ENCODE measurements around the gene IQCK.

IQCK gene

GRCh38 chr16:19892902-19893301 is 174.8 kb downstream of the IQCK start:
- Histone ChIP-seq H3K9me2 (replicated peaks; ENCODE audit: insufficient read depth, low read length) (no peaks in the 10 kb centered on the region), H2AFZ (ENCODE audit: low read depth, low read length, severe bottlenecking) (no peak overlapping the region), H3K4me2 (ENCODE audit: low read depth, low read length, poor library complexity, severe bottlenecking) (no peak overlapping the region), H3K9me3 (ENCODE audit: insufficient read depth, low read length) (no peaks in the 10 kb centered on the region), H3K27ac (ENCODE audit: low read depth, low read length) (no peak overlapping the region), H3F3A (ENCODE audit: insufficient read depth) (no peaks in the 10 kb centered on the region), H3K4me3 (ENCODE audit: insufficient read depth, low read length, poor library complexity, severe bottlenecking) (no peak overlapping the region), H3K79me2 (ENCODE audit: insufficient read depth, low read length) (no peaks in the 10 kb centered on the region), H3K9ac (ENCODE audit: low read length) (no peak overlapping the region), H4K20me1 (ENCODE audit: low read depth, low read length) (no peaks in the 10 kb centered on the region), H3K36me3 (ENCODE audit: low read length) (no peaks in the 10 kb centered on the region), H3K27me3 (ENCODE audit: low read length) (no peaks in the 10 kb centered on the region)
- TF ChIP-seq EZH2phosphoT487 (conservative IDR thresholded peaks at IDR 0.05; ENCODE audit: low read length): no peak
- TF ChIP-seq CTCF (IDR thresholded peaks at IDR 0.05; ENCODE audit: insufficient read depth, low read length, poor library complexity, severe bottlenecking): no peak

- no peaks in the 10 kb centered on the region for H4K20me1 ChIP-seq (ENCODE audit: low read depth, low read length)
- no peaks in the 10 kb centered on the region for H3K36me3 ChIP-seq (ENCODE audit: low read length)
- H3K9me3 ChIP-seq (ENCODE audit: insufficient read depth, low read length): no peaks in the 10 kb centered on the region
- H3K79me2 ChIP-seq (ENCODE audit: insufficient read depth, low read length): no peaks in the 10 kb centered on the region
- no peaks in the 10 kb centered on the region for H3K27me3 ChIP-seq (ENCODE audit: low read length)
- H3K4me3 ChIP-seq (ENCODE audit: insufficient read depth, low read length, poor library complexity, severe bottlenecking): no peak overlapping the region
- no peaks in the 10 kb centered on the region for H3F3A ChIP-seq (ENCODE audit: insufficient read depth)
- H2AFZ ChIP-seq (ENCODE audit: low read depth, low read length, severe bottlenecking): no peak overlapping the region
- no peak overlapping the region for H3K9ac ChIP-seq (ENCODE audit: low read length)
- no peak overlapping the region for H3K4me2 ChIP-seq (ENCODE audit: low read depth, low read length, poor library complexity, severe bottlenecking)
- TF ChIP-seq CTCF (IDR thresholded peaks at IDR 0.05; ENCODE audit: insufficient read depth, low read length, poor library complexity, severe bottlenecking) (no peak), EZH2phosphoT487 (conservative IDR thresholded peaks at IDR 0.05; ENCODE audit: low read length) (no peak)
- H3K9me2 ChIP-seq (replicated peaks; ENCODE audit: insufficient read depth, low read length): no peaks in the 10 kb centered on the region
- no peak overlapping the region for H3K27ac ChIP-seq (ENCODE audit: low read depth, low read length)
These were observed 176.5 kb downstream of the IQCK start for GRCh38 chr16:19894586-19894985.

- H3K4me3 ChIP-seq (ENCODE audit: insufficient read depth, low read length, poor library complexity, severe bottlenecking): no peak overlapping the region
- no peaks in the 10 kb centered on the region for H3K9me3 ChIP-seq (ENCODE audit: insufficient read depth, low read length)
- H3K27me3 ChIP-seq (ENCODE audit: low read length): no peaks in the 10 kb centered on the region
- TF ChIP-seq CTCF (IDR thresholded peaks at IDR 0.05; ENCODE audit: insufficient read depth, low read length, poor library complexity, severe bottlenecking): no peak
- no peak for TF ChIP-seq EZH2phosphoT487 (conservative IDR thresholded peaks at IDR 0.05; ENCODE audit: low read length)
- H3F3A ChIP-seq (ENCODE audit: insufficient read depth): no peaks in the 10 kb centered on the region
- no peak overlapping the region for H3K27ac ChIP-seq (ENCODE audit: low read depth, low read length)
- no peak overlapping the region for H2AFZ ChIP-seq (ENCODE audit: low read depth, low read length, severe bottlenecking)
- no peaks in the 10 kb centered on the region for H4K20me1 ChIP-seq (ENCODE audit: low read depth, low read length)
- H3K79me2 ChIP-seq (ENCODE audit: insufficient read depth, low read length): no peaks in the 10 kb centered on the region
- no peak overlapping the region for H3K9ac ChIP-seq (ENCODE audit: low read length)
- no peaks in the 10 kb centered on the region for H3K36me3 ChIP-seq (ENCODE audit: low read length)
- no peaks in the 10 kb centered on the region for H3K9me2 ChIP-seq (replicated peaks; ENCODE audit: insufficient read depth, low read length)
- H3K4me2 ChIP-seq (ENCODE audit: low read depth, low read length, poor library complexity, severe bottlenecking): no peak overlapping the region
These were observed 178.9 kb downstream of the IQCK start for GRCh38 chr16:19896951-19897350.

All from SU-DHL-6 (cell line).